Stimulated activated CD8-positive, alpha-beta memory T cell treated with anti-CD3 and anti-CD28 coated beads, Interleukin-4, amount 100 ng/mL, for 1 hour (primary cell): Measurements from ENCODE around the gene IFI16.
"Not testable (repeated sequence)": the region's sequence is repeated elsewhere in the genome, so short reads cannot be mapped to it uniquely, and the experiment has no call there.

Experiments
- DNase-seq, 2 donors: peaks; one replicate each; pipeline ENCODE4 v3.0.0-alpha.2; 2020; ENCODE audit warnings: low read depth in 2 of 2, low spot score in 1 of 2

Gene IFI16

DNA sequence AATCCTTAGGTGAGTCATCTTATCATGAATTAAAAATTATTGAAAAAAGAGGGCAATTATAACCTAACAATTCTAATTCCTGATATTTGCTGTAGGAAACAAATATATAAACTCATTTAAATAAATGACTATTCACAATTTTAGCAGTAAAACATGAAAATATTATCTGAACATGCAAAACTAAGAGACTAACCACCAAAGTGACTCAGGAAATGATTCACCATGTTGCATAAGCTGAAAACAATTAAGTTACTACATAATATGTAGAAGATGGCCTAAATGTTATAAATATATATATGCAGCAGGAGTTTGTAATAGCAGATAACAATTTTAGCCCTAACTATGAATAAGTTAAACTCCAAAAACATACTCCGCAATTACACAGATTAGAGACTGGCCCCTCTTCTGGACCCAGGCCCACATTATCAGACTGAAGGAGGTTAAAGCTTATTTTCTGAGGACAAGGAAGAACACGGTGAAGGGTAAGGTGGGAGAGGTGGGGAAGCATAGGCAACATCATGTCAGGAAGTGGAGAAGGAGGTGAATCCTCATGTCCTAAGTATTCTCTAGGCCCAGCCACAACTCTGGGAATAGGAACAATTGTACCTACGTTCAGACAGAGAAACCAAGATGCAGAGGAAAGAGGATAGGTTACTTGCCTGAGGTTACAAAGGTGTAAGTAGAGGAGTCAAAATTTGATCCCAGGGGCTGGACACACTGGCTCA is 82.5 kb downstream of the IFI16 start:
- no peak for DNase-seq

GRCh38 chr1:159098596-159098995 is 88.9 kb downstream of the IFI16 start:
- DNase-seq, result no peak

DNA sequence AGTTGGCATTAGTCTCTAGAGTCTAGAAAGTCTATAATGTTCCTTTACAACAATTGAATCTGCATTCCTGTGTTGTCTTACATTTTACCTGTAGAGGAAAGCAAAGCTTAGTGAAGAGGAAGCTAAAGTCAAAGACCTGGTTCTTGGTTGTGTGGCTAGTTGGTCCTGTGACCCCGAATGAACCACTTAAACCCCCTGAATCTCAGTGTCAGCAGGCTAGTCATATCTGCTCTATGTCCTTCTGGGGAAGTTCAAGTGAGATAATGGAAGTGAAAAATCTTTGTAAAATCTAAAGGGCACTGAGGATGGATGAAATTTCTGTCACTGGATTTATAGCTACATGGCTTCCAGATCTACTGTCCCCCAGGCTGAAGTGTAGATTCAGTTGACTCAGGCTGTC is 90.9 kb downstream of the IFI16 start:
- no peak for DNase-seq

DNA sequence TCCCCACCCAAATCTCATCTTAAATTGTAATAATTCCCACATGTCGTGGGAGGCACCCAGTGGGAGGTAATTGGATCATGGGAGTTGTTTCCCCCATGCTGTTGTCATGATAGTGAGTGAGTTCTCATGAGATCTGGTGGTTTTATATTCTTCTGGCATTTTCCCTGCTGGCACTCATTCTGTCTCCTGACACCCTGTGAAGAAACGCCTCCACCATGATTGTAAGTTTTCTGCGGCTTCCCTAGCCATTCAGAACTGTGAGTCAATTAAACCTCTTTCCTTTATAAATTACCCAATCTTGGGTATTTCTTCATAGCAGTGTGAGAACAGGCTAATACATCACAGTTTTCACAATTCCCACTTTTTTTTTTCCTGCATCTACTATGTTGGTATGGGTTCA is 93.3 kb downstream of the IFI16 start:
- DNase-seq, result not testable (repeated sequence)
